Measurements from ENCODE around the gene NSF.
"Not testable (repeated sequence)": the region's sequence is repeated elsewhere in the genome, so short reads cannot be mapped to it uniquely, and the experiment has no call there.

NSF gene

DNA sequence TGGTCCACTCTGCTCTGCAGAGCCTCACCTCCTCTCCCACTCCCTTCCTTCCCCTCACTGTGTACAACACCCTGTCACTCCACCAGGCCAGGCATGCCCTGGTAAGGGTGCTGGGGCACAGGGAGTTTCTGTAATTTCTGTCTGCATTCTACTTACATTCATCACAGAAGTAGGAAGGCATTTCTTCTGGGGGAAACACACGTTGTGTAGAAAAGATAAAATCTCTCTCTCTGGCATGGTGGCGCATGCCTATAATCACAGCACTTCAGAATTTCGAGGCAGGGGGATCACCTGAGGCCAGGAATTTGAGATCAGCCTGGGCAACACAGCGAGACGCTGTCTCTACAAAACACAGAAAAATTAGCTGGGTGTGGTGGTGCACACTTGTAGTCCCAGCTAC lies 201.1 kb downstream of the NSF start:
- H3K27me3 ChIP-seq (replicated peaks; ENCODE audit: control insufficient read depth, insufficient read depth, low read length), result peaks cover 2% of the 10 kb centered on the region
- no peaks in the 10 kb centered on the region for H3K36me3 ChIP-seq (ENCODE audit: control insufficient read depth, insufficient read depth, low read length)
- H3K4me3 ChIP-seq (replicated peaks; ENCODE audit: low read depth, low read length), result no peak overlapping the region
- TF ChIP-seq, protein P1, sequence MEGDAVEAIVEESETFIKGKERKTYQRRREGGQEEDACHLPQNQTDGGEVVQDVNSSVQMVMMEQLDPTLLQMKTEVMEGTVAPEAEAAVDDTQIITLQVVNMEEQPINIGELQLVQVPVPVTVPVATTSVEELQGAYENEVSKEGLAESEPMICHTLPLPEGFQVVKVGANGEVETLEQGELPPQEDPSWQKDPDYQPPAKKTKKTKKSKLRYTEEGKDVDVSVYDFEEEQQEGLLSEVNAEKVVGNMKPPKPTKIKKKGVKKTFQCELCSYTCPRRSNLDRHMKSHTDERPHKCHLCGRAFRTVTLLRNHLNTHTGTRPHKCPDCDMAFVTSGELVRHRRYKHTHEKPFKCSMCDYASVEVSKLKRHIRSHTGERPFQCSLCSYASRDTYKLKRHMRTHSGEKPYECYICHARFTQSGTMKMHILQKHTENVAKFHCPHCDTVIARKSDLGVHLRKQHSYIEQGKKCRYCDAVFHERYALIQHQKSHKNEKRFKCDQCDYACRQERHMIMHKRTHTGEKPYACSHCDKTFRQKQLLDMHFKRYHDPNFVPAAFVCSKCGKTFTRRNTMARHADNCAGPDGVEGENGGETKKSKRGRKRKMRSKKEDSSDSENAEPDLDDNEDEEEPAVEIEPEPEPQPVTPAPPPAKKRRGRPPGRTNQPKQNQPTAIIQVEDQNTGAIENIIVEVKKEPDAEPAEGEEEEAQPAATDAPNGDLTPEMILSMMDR (IDR thresholded peaks at IDR 0.05; ENCODE audit: insufficient read depth, low read length, poor library complexity, severe bottlenecking), result no peak
- no peak for DNase-seq (ENCODE audit: extremely low read depth, insufficient read length)

DNA sequence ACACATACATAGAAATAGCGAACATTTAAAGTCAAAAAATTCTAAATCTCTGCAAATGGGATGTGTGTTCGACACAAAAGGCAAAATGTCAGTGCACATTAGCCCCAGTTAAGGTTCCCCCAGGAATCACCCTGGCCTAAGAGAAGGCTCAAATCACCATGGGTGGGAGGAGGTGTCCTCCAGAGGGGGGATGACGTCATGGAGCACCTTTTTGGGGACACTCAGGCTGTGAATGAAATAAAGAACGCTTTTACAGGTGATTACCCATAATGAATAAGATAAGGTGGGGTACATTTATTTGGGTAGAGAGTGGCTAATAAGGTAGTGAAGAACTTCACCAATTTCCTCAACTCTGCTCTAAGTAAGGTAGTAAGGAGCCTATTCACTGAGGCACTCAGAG lies 201.6 kb downstream of the NSF start:
- no peaks in the 10 kb centered on the region for H3K36me3 ChIP-seq (ENCODE audit: control insufficient read depth, insufficient read depth, low read length)
- no peak for DNase-seq (ENCODE audit: extremely low read depth, insufficient read length)
- TF ChIP-seq, protein P1 (IDR thresholded peaks at IDR 0.05; ENCODE audit: insufficient read depth, low read length, poor library complexity, severe bottlenecking), result no peak
- H3K27me3 ChIP-seq (replicated peaks; ENCODE audit: control insufficient read depth, insufficient read depth, low read length), result peaks cover 2% of the 10 kb centered on the region
- no peak overlapping the region for H3K4me3 ChIP-seq (replicated peaks; ENCODE audit: low read depth, low read length)

DNA sequence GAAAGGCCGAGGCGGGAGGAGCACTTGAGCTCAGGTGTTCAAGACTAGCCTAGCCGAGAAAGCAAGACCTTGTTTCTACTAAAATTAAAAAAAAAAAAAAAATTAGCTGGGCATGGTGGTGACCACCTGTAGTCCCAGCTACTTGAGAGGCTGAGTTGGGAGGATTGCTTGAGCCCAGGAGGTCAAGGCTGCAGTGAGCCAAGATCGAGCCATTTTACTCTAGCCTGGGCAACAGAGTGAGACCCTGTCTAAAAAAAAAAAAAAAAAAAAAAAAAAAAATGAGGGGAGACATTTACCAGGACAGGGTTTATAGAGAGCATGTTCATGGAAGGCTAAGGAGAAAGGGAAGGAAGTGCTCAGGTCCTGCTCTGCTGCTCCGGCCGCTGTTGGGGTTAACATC lies 202.6 kb downstream of the NSF start:
- H3K36me3 ChIP-seq (ENCODE audit: control insufficient read depth, insufficient read depth, low read length); H3K4me3 ChIP-seq (replicated peaks; ENCODE audit: low read depth, low read length); DNase-seq (ENCODE audit: extremely low read depth, insufficient read length); H3K27me3 ChIP-seq (replicated peaks; ENCODE audit: control insufficient read depth, insufficient read depth, low read length): not testable (repeated sequence)

DNA sequence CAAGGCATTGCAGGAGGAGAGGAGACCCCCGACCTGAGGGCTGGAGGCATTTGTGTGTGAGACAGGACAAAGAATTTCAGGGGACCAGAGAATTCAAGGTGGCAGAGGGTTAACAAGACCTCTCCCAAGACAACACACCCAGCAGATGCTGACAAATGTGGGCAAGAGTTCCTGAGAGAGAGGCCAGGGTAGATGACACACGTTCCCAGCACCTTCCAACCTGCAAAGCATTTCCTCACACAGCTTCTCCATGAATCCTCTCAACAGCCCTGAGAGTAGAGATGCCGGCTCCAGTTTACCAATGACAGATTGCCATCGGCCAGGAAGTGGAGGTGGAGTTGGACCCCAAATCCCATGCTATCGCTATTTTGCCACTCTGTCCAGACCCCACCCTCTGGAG lies 203.1 kb downstream of the NSF start:
- Histone ChIP-seq H3K4me3 (replicated peaks; ENCODE audit: low read depth, low read length) (no peak overlapping the region), H3K36me3 (ENCODE audit: control insufficient read depth, insufficient read depth, low read length) (no peaks in the 10 kb centered on the region), H3K27me3 (replicated peaks; ENCODE audit: control insufficient read depth, insufficient read depth, low read length) (peaks cover 2% of the 10 kb centered on the region)
- TF ChIP-seq, protein P1 (IDR thresholded peaks at IDR 0.05; ENCODE audit: insufficient read depth, low read length, poor library complexity, severe bottlenecking), result no peak
- DNase-seq (ENCODE audit: extremely low read depth, insufficient read length), result no peak

DNA sequence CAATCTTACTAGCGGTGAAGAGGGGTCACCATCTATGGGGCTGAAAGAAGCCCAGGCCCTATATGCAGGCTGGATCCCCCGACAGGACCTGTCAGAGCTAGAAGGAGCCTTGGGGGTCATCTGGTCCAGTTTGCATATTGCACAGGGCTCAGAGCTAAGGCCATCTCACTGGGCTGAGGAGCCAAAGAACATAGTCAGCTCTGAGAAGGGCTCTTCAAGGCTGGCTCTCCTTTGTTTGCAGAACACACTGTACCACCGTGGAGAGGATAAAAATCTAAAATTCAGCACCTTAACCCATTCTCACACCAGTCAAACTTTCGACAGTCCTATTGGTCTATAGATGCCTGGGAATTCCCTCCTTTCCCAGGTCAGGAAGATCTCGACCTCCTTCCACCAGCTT lies 203.8 kb downstream of the NSF start:
- no peak overlapping the region for H3K4me3 ChIP-seq (replicated peaks; ENCODE audit: low read depth, low read length)
- H3K36me3 ChIP-seq (ENCODE audit: control insufficient read depth, insufficient read depth, low read length), result no peaks in the 10 kb centered on the region
- DNase-seq (ENCODE audit: extremely low read depth, insufficient read length), result no peak
- peaks cover 2% of the 10 kb centered on the region for H3K27me3 ChIP-seq (replicated peaks; ENCODE audit: control insufficient read depth, insufficient read depth, low read length)
- TF ChIP-seq, protein P1 (IDR thresholded peaks at IDR 0.05; ENCODE audit: insufficient read depth, low read length, poor library complexity, severe bottlenecking), result no peak

DNA sequence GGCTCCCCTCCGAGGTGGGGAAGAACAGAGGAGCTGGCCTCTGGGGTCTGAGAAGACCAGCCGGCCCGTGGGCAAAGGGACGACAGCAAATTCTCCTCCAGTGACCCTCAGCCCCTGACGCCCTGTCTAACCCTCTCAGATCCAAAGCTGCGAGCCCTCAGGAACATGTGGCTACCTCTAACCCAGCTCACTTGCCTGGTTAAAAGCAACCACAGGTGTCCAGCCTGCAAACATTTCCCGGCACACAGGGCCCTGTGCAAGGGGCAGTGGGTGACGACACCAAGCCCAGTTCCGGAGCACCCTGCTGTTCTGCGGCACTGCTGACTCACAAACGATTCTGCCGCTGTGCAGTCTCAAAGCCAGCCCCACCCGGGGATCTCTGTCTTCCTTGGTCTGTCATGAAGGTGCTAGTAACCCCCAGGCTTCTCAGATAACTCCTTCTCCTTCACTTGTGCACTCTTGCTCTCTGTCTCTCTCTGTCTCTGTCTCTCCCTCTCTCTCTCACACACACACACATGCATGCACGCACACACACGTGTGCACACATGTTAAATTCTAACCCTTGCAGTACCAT lies 205.0 kb downstream of the NSF start:
- Histone ChIP-seq H3K27me3 (replicated peaks; ENCODE audit: control insufficient read depth, insufficient read depth, low read length) (no peaks in the 10 kb centered on the region; the same call in 1 of the 2 replicates), H3K36me3 (ENCODE audit: control insufficient read depth, insufficient read depth, low read length) (no peaks in the 10 kb centered on the region), H3K4me3 (replicated peaks; ENCODE audit: low read depth, low read length) (no peak overlapping the region)
- DNase-seq (ENCODE audit: extremely low read depth, insufficient read length), result no peak
- TF ChIP-seq, protein P1 (IDR thresholded peaks at IDR 0.05; ENCODE audit: insufficient read depth, low read length, poor library complexity, severe bottlenecking), result no peak
